ENCODE results near the gene CHPT1. TPM values are rescaled to one million over a fixed set of nuclear protein-coding genes. Genes with fewer than 3 reads are reported as not detected.

Gene CHPT1
- total RNA-seq, 1 donor from 2014 or later, result 18.3 TPM

GRCh38 chr12:101740566-101740965, 43.1 kb downstream of the CHPT1 start:
- H3K36me3 Mint-ChIP-seq (ENCODE audit: low read depth), result peaks cover 24% of the 10 kb centered on the region
- no peaks in the 10 kb centered on the region for H3K27me3 Mint-ChIP-seq (ENCODE audit: low read depth)
- H3K4me3 Mint-ChIP-seq (ENCODE audit: low read depth), result no peak overlapping the region
- no peak for DNase-seq (ENCODE audit: low spot score)
- peaks cover 6% of the 10 kb centered on the region for H3K4me1 Mint-ChIP-seq (ENCODE audit: low read depth)
- no peaks in the 10 kb centered on the region for H3K9me3 Mint-ChIP-seq
- H3K27ac Mint-ChIP-seq, result no peak overlapping the region
- intact Hi-C loops (cut with micrococcal nuclease), result no loop called here

GRCh38 chr12:101740980-101741379, 43.5 kb downstream of the CHPT1 start:
- intact Hi-C loops (cut with micrococcal nuclease), result no loop called here
- no peak overlapping the region for H3K27ac Mint-ChIP-seq
- peaks cover 6% of the 10 kb centered on the region for H3K4me1 Mint-ChIP-seq (ENCODE audit: low read depth)
- H3K36me3 Mint-ChIP-seq (ENCODE audit: low read depth), result peaks cover 24% of the 10 kb centered on the region
- DNase-seq (ENCODE audit: low spot score), result no peak
- no peaks in the 10 kb centered on the region for H3K9me3 Mint-ChIP-seq
- H3K4me3 Mint-ChIP-seq (ENCODE audit: low read depth), result no peak overlapping the region
- no peaks in the 10 kb centered on the region for H3K27me3 Mint-ChIP-seq (ENCODE audit: low read depth)

GRCh38 chr12:101743242-101743641, 45.8 kb downstream of the CHPT1 start:
- Mint-ChIP-seq H3K27me3 (ENCODE audit: low read depth) (no peaks in the 10 kb centered on the region), H3K4me1 (ENCODE audit: low read depth) (peaks cover 6% of the 10 kb centered on the region), H3K9me3 (no peaks in the 10 kb centered on the region), H3K27ac (no peak overlapping the region), H3K4me3 (ENCODE audit: low read depth) (no peak overlapping the region), H3K36me3 (ENCODE audit: low read depth) (peaks cover 30% of the 10 kb centered on the region)
- DNase-seq (ENCODE audit: low spot score), result no peak
- intact Hi-C loops (cut with micrococcal nuclease), result no loop called here

- intact Hi-C loops (cut with micrococcal nuclease), result no loop called here
- no peak overlapping the region for H3K27ac Mint-ChIP-seq
- DNase-seq (ENCODE audit: low spot score), result no peak
These were observed 46.5 kb downstream of the CHPT1 start for GRCh38 chr12:101743724-101744472.

GRCh38 chr12:101745481-101745880, 48.0 kb downstream of the CHPT1 start:
- intact Hi-C loops (cut with micrococcal nuclease), result no loop called here
- Mint-ChIP-seq H3K36me3 (ENCODE audit: low read depth) (peaks cover 50% of the 10 kb centered on the region), H3K4me1 (ENCODE audit: low read depth) (peaks cover 6% of the 10 kb centered on the region), H3K27ac (no peak overlapping the region), H3K4me3 (ENCODE audit: low read depth) (no peak overlapping the region), H3K9me3 (no peaks in the 10 kb centered on the region), H3K27me3 (ENCODE audit: low read depth) (no peaks in the 10 kb centered on the region)
- no peak for DNase-seq (ENCODE audit: low spot score)

More at GRCh38 chr12:101743724-101744472, 46.5 kb downstream of the CHPT1 start:
- H3K36me3 Mint-ChIP-seq (ENCODE audit: low read depth), result peaks cover 37% of the 10 kb centered on the region
- no peaks in the 10 kb centered on the region for H3K27me3 Mint-ChIP-seq (ENCODE audit: low read depth)
- no peaks in the 10 kb centered on the region for H3K9me3 Mint-ChIP-seq
- H3K4me3 Mint-ChIP-seq (ENCODE audit: low read depth), result no peak overlapping the region
- H3K4me1 Mint-ChIP-seq (ENCODE audit: low read depth), result peaks cover 6% of the 10 kb centered on the region

GRCh38 chr12:101746196-101746595, 48.8 kb downstream of the CHPT1 start:
- peaks cover 6% of the 10 kb centered on the region for H3K4me1 Mint-ChIP-seq (ENCODE audit: low read depth)
- H3K27ac Mint-ChIP-seq, result no peak overlapping the region
- H3K27me3 Mint-ChIP-seq (ENCODE audit: low read depth), result no peaks in the 10 kb centered on the region
- no peaks in the 10 kb centered on the region for H3K9me3 Mint-ChIP-seq
- no peak for DNase-seq (ENCODE audit: low spot score)
- H3K4me3 Mint-ChIP-seq (ENCODE audit: low read depth), result no peak overlapping the region
- intact Hi-C loops (cut with micrococcal nuclease), result no loop called here
- H3K36me3 Mint-ChIP-seq (ENCODE audit: low read depth), result peaks cover 55% of the 10 kb centered on the region

- H3K4me1 Mint-ChIP-seq (ENCODE audit: low read depth), result peaks cover 6% of the 10 kb centered on the region
- no peak for DNase-seq (ENCODE audit: low spot score)
- no peaks in the 10 kb centered on the region for H3K9me3 Mint-ChIP-seq
- no peak overlapping the region for H3K4me3 Mint-ChIP-seq (ENCODE audit: low read depth)
- no peak overlapping the region for H3K27ac Mint-ChIP-seq
- H3K27me3 Mint-ChIP-seq (ENCODE audit: low read depth), result no peaks in the 10 kb centered on the region
- intact Hi-C loops (cut with micrococcal nuclease), result no loop called here
- H3K36me3 Mint-ChIP-seq (ENCODE audit: low read depth), result peaks cover 60% of the 10 kb centered on the region
These were observed 49.2 kb downstream of the CHPT1 start for GRCh38 chr12:101746661-101747060.

GRCh38 chr12:101747697-101748096, 50.3 kb downstream of the CHPT1 start:
- no peaks in the 10 kb centered on the region for H3K9me3 Mint-ChIP-seq

GRCh38 chr12:101748907-101749306, 51.5 kb downstream of the CHPT1 start:
- Mint-ChIP-seq H3K9me3 (no peaks in the 10 kb centered on the region), H3K27me3 (ENCODE audit: low read depth) (no peaks in the 10 kb centered on the region), H3K4me3 (ENCODE audit: low read depth) (no peak overlapping the region), H3K4me1 (ENCODE audit: low read depth) (peaks cover 3% of the 10 kb centered on the region), H3K27ac (no peak overlapping the region), H3K36me3 (ENCODE audit: low read depth) (peaks cover 64% of the 10 kb centered on the region)
- intact Hi-C loops (cut with micrococcal nuclease), result no loop called here
- DNase-seq (ENCODE audit: low spot score), result no peak

More at GRCh38 chr12:101747697-101748096, 50.3 kb downstream of the CHPT1 start:
- DNase-seq (ENCODE audit: low spot score), result no peak
- no peak overlapping the region for H3K4me3 Mint-ChIP-seq (ENCODE audit: low read depth)
- H3K4me1 Mint-ChIP-seq (ENCODE audit: low read depth), result peaks cover 6% of the 10 kb centered on the region
- H3K36me3 Mint-ChIP-seq (ENCODE audit: low read depth), result peaks cover 66% of the 10 kb centered on the region
- H3K27me3 Mint-ChIP-seq (ENCODE audit: low read depth), result no peaks in the 10 kb centered on the region
- no peak overlapping the region for H3K27ac Mint-ChIP-seq
- intact Hi-C loops (cut with micrococcal nuclease), result no loop called here

GRCh38 chr12:101749657-101750056, 52.2 kb downstream of the CHPT1 start:
- no peaks in the 10 kb centered on the region for H3K4me1 Mint-ChIP-seq (ENCODE audit: low read depth)
- intact Hi-C loops (cut with micrococcal nuclease), result no loop called here
- H3K27ac Mint-ChIP-seq, result no peak overlapping the region
- H3K4me3 Mint-ChIP-seq (ENCODE audit: low read depth), result no peak overlapping the region
- H3K9me3 Mint-ChIP-seq, result no peaks in the 10 kb centered on the region
- DNase-seq (ENCODE audit: low spot score), result no peak
- no peaks in the 10 kb centered on the region for H3K27me3 Mint-ChIP-seq (ENCODE audit: low read depth)
- peaks cover 58% of the 10 kb centered on the region for H3K36me3 Mint-ChIP-seq (ENCODE audit: low read depth)

GRCh38 chr12:101750152-101750551, 52.7 kb downstream of the CHPT1 start:
- Mint-ChIP-seq H3K27me3 (ENCODE audit: low read depth) (no peaks in the 10 kb centered on the region), H3K4me3 (ENCODE audit: low read depth) (no peak overlapping the region), H3K36me3 (ENCODE audit: low read depth) (peaks cover 61% of the 10 kb centered on the region), H3K27ac (no peak overlapping the region), H3K9me3 (no peaks in the 10 kb centered on the region), H3K4me1 (ENCODE audit: low read depth) (no peaks in the 10 kb centered on the region)
- DNase-seq (ENCODE audit: low spot score), result no peak
- intact Hi-C loops (cut with micrococcal nuclease), result no loop called here

- Mint-ChIP-seq H3K9me3 (no peaks in the 10 kb centered on the region), H3K36me3 (ENCODE audit: low read depth) (peaks cover 59% of the 10 kb centered on the region), H3K27me3 (ENCODE audit: low read depth) (no peaks in the 10 kb centered on the region), H3K27ac (no peak overlapping the region), H3K4me3 (ENCODE audit: low read depth) (no peak overlapping the region), H3K4me1 (ENCODE audit: low read depth) (peaks cover 4% of the 10 kb centered on the region)
- no peak for DNase-seq (ENCODE audit: low spot score)
- intact Hi-C loops (cut with micrococcal nuclease), result loop anchor here (5.0 kb wide), 1 partner anchor 347 kb away; no protein-coding TSS in a partner anchor
These were observed 62.1 kb downstream of the CHPT1 start for GRCh38 chr12:101759396-101760047.

- Mint-ChIP-seq H3K4me3 (ENCODE audit: low read depth) (no peak overlapping the region), H3K27me3 (ENCODE audit: low read depth) (no peaks in the 10 kb centered on the region), H3K36me3 (ENCODE audit: low read depth) (peaks cover 58% of the 10 kb centered on the region), H3K27ac (no peak overlapping the region), H3K9me3 (no peaks in the 10 kb centered on the region), H3K4me1 (ENCODE audit: low read depth) (peaks cover 4% of the 10 kb centered on the region)
- intact Hi-C loops (cut with micrococcal nuclease), result no loop called here
- DNase-seq (ENCODE audit: low spot score), result no peak
These were observed 63.9 kb downstream of the CHPT1 start for GRCh38 chr12:101761350-101761749.

Data from activated T-helper 2 cell treated with anti-CD3 and anti-CD28 coated beads, Interferon-gamma antibody, Interleukin-2, Interleukin-4, amounts not matched to agents 10 μg/mL and 5 μg/mL and 100 μg/mL, durations not matched to agents 14 hours and 24 hours and 36 hours (primary cell).